Measurements from ENCODE around the gene CDC42BPA. TPM values are rescaled to one million over a fixed set of nuclear protein-coding genes. Genes with fewer than 3 reads are reported as not detected.

Gene CDC42BPA
- total and polyA plus RNA-seq, 9 of the 15 experiments (the other 6 are each of a cell fraction or from before 2014, with no cell fraction given): 8.0 to 77.5 (median 52.1) TPM

GRCh38 chr1:226940029-226940805 lies 378.1 kb downstream of the CDC42BPA start, which contains the start of gene COQ8A (continued):
- TF ChIP-seq, protein P1, sequence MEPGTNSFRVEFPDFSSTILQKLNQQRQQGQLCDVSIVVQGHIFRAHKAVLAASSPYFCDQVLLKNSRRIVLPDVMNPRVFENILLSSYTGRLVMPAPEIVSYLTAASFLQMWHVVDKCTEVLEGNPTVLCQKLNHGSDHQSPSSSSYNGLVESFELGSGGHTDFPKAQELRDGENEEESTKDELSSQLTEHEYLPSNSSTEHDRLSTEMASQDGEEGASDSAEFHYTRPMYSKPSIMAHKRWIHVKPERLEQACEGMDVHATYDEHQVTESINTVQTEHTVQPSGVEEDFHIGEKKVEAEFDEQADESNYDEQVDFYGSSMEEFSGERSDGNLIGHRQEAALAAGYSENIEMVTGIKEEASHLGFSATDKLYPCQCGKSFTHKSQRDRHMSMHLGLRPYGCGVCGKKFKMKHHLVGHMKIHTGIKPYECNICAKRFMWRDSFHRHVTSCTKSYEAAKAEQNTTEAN (CRISPR knock-in tag; IDR thresholded peaks at IDR 0.05): peak; percentile 15
- TF ChIP-seq, protein P2, sequence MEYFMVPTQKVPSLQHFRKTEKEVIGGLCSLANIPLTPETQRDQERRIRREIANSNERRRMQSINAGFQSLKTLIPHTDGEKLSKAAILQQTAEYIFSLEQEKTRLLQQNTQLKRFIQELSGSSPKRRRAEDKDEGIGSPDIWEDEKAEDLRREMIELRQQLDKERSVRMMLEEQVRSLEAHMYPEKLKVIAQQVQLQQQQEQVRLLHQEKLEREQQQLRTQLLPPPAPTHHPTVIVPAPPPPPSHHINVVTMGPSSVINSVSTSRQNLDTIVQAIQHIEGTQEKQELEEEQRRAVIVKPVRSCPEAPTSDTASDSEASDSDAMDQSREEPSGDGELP (CRISPR knock-in tag; IDR thresholded peaks at IDR 0.05; ENCODE audit: borderline replicate concordance): peak; percentile 73
- TF ChIP-seq HDAC2 (IDR thresholded peaks at IDR 0.05): peak; percentile 53; the same call in 1 of the 2 replicates
- TF ChIP-seq HINFP (tag; conservative IDR thresholded peaks at IDR 0.05; ENCODE audit: low read depth): no peak
- TF ChIP-seq FOXA1 (IDR thresholded peaks at IDR 0.05; ENCODE audit: borderline replicate concordance): no peak
- TF ChIP-seq ELF4 (CRISPR knock-in tag; IDR thresholded peaks at IDR 0.05): no peak
- no peak; the same call in 1 of the 2 replicates for TF ChIP-seq ZNF121 (CRISPR knock-in tag; conservative IDR thresholded peaks at IDR 0.05)
- TF ChIP-seq, protein P3, sequence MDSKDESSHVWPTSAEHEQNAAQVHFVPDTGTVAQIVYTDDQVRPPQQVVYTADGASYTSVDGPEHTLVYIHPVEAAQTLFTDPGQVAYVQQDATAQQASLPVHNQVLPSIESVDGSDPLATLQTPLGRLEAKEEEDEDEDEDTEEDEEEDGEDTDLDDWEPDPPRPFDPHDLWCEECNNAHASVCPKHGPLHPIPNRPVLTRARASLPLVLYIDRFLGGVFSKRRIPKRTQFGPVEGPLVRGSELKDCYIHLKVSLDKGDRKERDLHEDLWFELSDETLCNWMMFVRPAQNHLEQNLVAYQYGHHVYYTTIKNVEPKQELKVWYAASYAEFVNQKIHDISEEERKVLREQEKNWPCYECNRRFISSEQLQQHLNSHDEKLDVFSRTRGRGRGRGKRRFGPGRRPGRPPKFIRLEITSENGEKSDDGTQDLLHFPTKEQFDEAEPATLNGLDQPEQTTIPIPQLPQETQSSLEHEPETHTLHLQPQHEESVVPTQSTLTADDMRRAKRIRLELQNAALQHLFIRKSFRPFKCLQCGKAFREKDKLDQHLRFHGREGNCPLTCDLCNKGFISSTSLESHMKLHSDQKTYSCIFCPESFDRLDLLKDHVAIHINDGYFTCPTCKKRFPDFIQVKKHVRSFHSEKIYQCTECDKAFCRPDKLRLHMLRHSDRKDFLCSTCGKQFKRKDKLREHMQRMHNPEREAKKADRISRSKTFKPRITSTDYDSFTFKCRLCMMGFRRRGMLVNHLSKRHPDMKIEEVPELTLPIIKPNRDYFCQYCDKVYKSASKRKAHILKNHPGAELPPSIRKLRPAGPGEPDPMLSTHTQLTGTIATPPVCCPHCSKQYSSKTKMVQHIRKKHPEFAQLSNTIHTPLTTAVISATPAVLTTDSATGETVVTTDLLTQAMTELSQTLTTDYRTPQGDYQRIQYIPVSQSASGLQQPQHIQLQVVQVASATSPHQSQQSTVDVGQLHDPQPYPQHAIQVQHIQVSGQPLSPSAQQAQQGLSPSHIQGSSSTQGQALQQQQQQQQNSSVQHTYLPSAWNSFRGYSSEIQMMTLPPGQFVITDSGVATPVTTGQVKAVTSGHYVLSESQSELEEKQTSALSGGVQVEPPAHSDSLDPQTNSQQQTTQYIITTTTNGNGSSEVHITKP (IDR thresholded peaks at IDR 0.05; ENCODE audit: partially characterized antibody): peak; percentile 73
- TF ChIP-seq GABPB1 (CRISPR knock-in tag; IDR thresholded peaks at IDR 0.05): 0 out of 2 replicates have a peak, but pooled peaks have one; percentile 71
- TF ChIP-seq MYC (IDR thresholded peaks at IDR 0.05; ENCODE audit: low read depth, low read length): peak; percentile 94
- peak; percentile 57; the same call in 1 of the 2 replicates for TF ChIP-seq MYC (CRISPR knock-in tag; IDR thresholded peaks at IDR 0.05; ENCODE audit: borderline replicate concordance, low read depth)
- TF ChIP-seq ZNF324 (CRISPR knock-in tag; IDR thresholded peaks at IDR 0.05): no peak
- TF ChIP-seq PHTF2 (CRISPR knock-in tag; IDR thresholded peaks at IDR 0.05): no peak
- TF ChIP-seq, protein P4, sequence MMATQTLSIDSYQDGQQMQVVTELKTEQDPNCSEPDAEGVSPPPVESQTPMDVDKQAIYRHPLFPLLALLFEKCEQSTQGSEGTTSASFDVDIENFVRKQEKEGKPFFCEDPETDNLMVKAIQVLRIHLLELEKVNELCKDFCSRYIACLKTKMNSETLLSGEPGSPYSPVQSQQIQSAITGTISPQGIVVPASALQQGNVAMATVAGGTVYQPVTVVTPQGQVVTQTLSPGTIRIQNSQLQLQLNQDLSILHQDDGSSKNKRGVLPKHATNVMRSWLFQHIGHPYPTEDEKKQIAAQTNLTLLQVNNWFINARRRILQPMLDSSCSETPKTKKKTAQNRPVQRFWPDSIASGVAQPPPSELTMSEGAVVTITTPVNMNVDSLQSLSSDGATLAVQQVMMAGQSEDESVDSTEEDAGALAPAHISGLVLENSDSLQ (IDR thresholded peaks at IDR 0.05): peak; percentile 66
- TF ChIP-seq CCNT2 (IDR thresholded peaks at IDR 0.05; ENCODE audit: borderline replicate concordance, extremely low read depth, insufficient read length, low read depth, low read length): peak; percentile 97
- no peak for TF ChIP-seq ZNF12 (CRISPR knock-in tag; IDR thresholded peaks at IDR 0.05)
- TF ChIP-seq CHD2 (IDR thresholded peaks at IDR 0.05; ENCODE audit: low read depth, low read length): peak; percentile 91
- TF ChIP-seq ZNF212 (CRISPR knock-in tag; IDR thresholded peaks at IDR 0.05): 0 out of 2 replicates have a peak, but pooled peaks have one; percentile 76
- TF ChIP-seq DMBX1 (CRISPR knock-in tag; IDR thresholded peaks at IDR 0.05; ENCODE audit: borderline replicate concordance): peak; percentile 68; the same call in 1 of the 2 replicates
